CD1c-positive myeloid dendritic cell (primary cell): ENCODE measurements around the gene MON2.
"Not testable (repeated sequence)": the region's sequence is repeated elsewhere in the genome, so short reads cannot be mapped to it uniquely, and the experiment has no call there.

ENCODE experiments used
- DNase-seq: peaks from one replicate; pipeline ENCODE4 v3.0.0-alpha.2; 2016; ENCODE audit errors: extremely low spot score

MON2 gene

GRCh38 chr12:62543741-62544140 is 77.1 kb downstream of the MON2 start:
- DNase-seq: no peak

- DNase-seq: no peak
Observed at GRCh38 chr12:62552906-62553556, 86.4 kb downstream of the MON2 start.

- DNase-seq: not testable (repeated sequence)
Observed at GRCh38 chr12:62559366-62559765, 92.7 kb downstream of the MON2 start.

GRCh38 chr12:62562846-62563245 is 96.2 kb downstream of the MON2 start:
- DNase-seq: no peak

- DNase-seq: no peak
Observed at GRCh38 chr12:62575036-62575435, 108.4 kb downstream of the MON2 start.

- DNase-seq: no peak
Observed at GRCh38 chr12:62576503-62576902, 109.9 kb downstream of the MON2 start.

GRCh38 chr12:62578726-62579125 is 112.1 kb downstream of the MON2 start:
- DNase-seq: no peak

- DNase-seq: peak; percentile 64
Observed at GRCh38 chr12:62581288-62582064, 114.8 kb downstream of the MON2 start.

- DNase-seq: no peak
Observed at GRCh38 chr12:62582065-62582366, 115.4 kb downstream of the MON2 start.

GRCh38 chr12:62584619-62585018 is 118.0 kb downstream of the MON2 start:
- DNase-seq: no peak

GRCh38 chr12:62586850-62587249 is 120.2 kb downstream of the MON2 start:
- DNase-seq: no peak

- no peak for DNase-seq
Observed at GRCh38 chr12:62588916-62589315, 122.3 kb downstream of the MON2 start.

- DNase-seq: no peak
Observed at GRCh38 chr12:62597253-62597652, 130.6 kb downstream of the MON2 start.

- no peak for DNase-seq
Observed at GRCh38 chr12:62598846-62599245, 132.2 kb downstream of the MON2 start.

- no peak for DNase-seq
Observed at GRCh38 chr12:62599854-62600437, 133.3 kb downstream of the MON2 start.

- no peak for DNase-seq
Observed at GRCh38 chr12:62601765-62602164, 135.1 kb downstream of the MON2 start.

GRCh38 chr12:62602255-62603060 is 135.8 kb downstream of the MON2 start:
- DNase-seq: peak; percentile 97

GRCh38 chr12:62603061-62603810 is 136.6 kb downstream of the MON2 start:
- peak; percentile 89 for DNase-seq

- DNase-seq: no peak
Observed at GRCh38 chr12:62603811-62604098, 137.1 kb downstream of the MON2 start.

- no peak for DNase-seq
Observed at GRCh38 chr12:62604373-62604772, 137.7 kb downstream of the MON2 start.

GRCh38 chr12:62604871-62605270 is 138.2 kb downstream of the MON2 start:
- no peak for DNase-seq

- DNase-seq: no peak
Observed at GRCh38 chr12:62605981-62606380, 139.4 kb downstream of the MON2 start.
